H9 (cell line): Measurements from ENCODE around the gene IFI35. TPM values are rescaled to one million over a fixed set of nuclear protein-coding genes. Genes with fewer than 3 reads are reported as not detected.

Experiments
- DNase-seq: peaks from one replicate; pipeline ENCODE4 v3.0.0-alpha.2; 2017
- H2AFZ ChIP-seq: one replicate; pipeline ENCODE4 v1.6.1; 2013; ENCODE audit warnings: mild to moderate bottlenecking, low read length, control low read depth, moderate library complexity
- H2AK5ac ChIP-seq: 2 replicates; pipeline ENCODE4 v1.6.1; 2013; ENCODE audit warnings: low read length, control low read depth, mixed read lengths; ENCODE audit not compliant: insufficient read length
- H2BK120ac ChIP-seq: one replicate; pipeline ENCODE4 v1.6.1; 2013; ENCODE audit warnings: low read depth, mild to moderate bottlenecking, low read length, control low read depth, inconsistent platforms; ENCODE audit not compliant: poor library complexity, severe bottlenecking
- H2BK12ac ChIP-seq: 2 replicates; pipeline ENCODE4 v1.6.1; 2013; ENCODE audit warnings: low read length, control low read depth, mixed read lengths, low read depth; ENCODE audit not compliant: insufficient read length
- H2BK15ac ChIP-seq: 2 replicates; pipeline ENCODE4 v1.6.1; 2013; ENCODE audit warnings: low read depth, low read length, control low read depth
- H2BK20ac ChIP-seq: one replicate; pipeline ENCODE4 v1.6.1; 2013; ENCODE audit warnings: low read depth, mild to moderate bottlenecking, low read length, control low read depth, inconsistent platforms; ENCODE audit not compliant: poor library complexity, severe bottlenecking
- H2BK5ac ChIP-seq: 2 replicates; pipeline ENCODE4 v1.6.1; 2013; ENCODE audit warnings: low read length, control low read depth, mixed read lengths; ENCODE audit not compliant: insufficient read length
- H3K14ac ChIP-seq: 2 replicates; pipeline ENCODE4 v1.6.1; 2013; ENCODE audit warnings: low read length, control low read depth; ENCODE audit not compliant: insufficient read depth
- H3K18ac ChIP-seq: 2 replicates; pipeline ENCODE4 v1.6.1; 2013; ENCODE audit warnings: low read depth, mild to moderate bottlenecking, mixed read lengths, low read length, control low read depth; ENCODE audit not compliant: insufficient read length
- H3K23ac ChIP-seq: 2 replicates; pipeline ENCODE4 v1.6.1; 2013; ENCODE audit warnings: low read length, control low read depth, mixed read lengths, low read depth; ENCODE audit not compliant: insufficient read length
- H3K23me2 ChIP-seq: 2 replicates; pipeline ENCODE4 v1.6.1; 2013; ENCODE audit warnings: low read depth, mild to moderate bottlenecking, mixed read lengths, low read length, control low read depth; ENCODE audit not compliant: insufficient read length, poor library complexity, severe bottlenecking
- H3K27ac ChIP-seq: 2 replicates; pipeline ENCODE4 v1.5.1; 2013; ENCODE audit warnings: low read length, control low read depth, mixed read lengths, low read depth; ENCODE audit not compliant: insufficient read length
- H3K27me3 ChIP-seq: 2 replicates; pipeline ENCODE4 v1.6.1; 2013; ENCODE audit warnings: low read length, control low read depth, inconsistent platforms; ENCODE audit not compliant: insufficient read depth
- H3K4ac ChIP-seq: 2 replicates; pipeline ENCODE4 v1.6.1; 2013; ENCODE audit warnings: low read depth, mild to moderate bottlenecking, control low read depth, inconsistent platforms, low read length, moderate library complexity
- H3K4me1 ChIP-seq: 2 replicates; pipeline ENCODE4 v1.6.1; 2013; ENCODE audit warnings: low read length, control low read depth, inconsistent platforms; ENCODE audit not compliant: insufficient read depth
- H3K4me2 ChIP-seq: 2 replicates; pipeline ENCODE4 v1.6.1; 2013; ENCODE audit warnings: low read length, control low read depth, mixed read lengths; ENCODE audit not compliant: insufficient read length, insufficient read depth
- H3K56ac ChIP-seq: 2 replicates; pipeline ENCODE4 v1.6.1; 2013; ENCODE audit warnings: low read depth, mild to moderate bottlenecking, mixed read lengths, low read length, control low read depth; ENCODE audit not compliant: insufficient read length
- H3K79me1 ChIP-seq: 2 replicates; pipeline ENCODE4 v1.6.1; 2013; ENCODE audit warnings: low read depth, mild to moderate bottlenecking, moderate library complexity, low read length, control low read depth, inconsistent platforms; ENCODE audit not compliant: insufficient read depth, poor library complexity, severe bottlenecking
- H3K79me2 ChIP-seq: 2 replicates; pipeline ENCODE4 v1.6.1; 2013; ENCODE audit warnings: low read length, control low read depth, inconsistent platforms; ENCODE audit not compliant: insufficient read depth
- H3K9ac ChIP-seq: 2 replicates; pipeline ENCODE4 v1.6.1; 2013; ENCODE audit warnings: low read length, control low read depth, mixed read lengths; ENCODE audit not compliant: insufficient read length; ENCODE audit errors: extremely low read depth
- H3K9me3 ChIP-seq: one replicate; pipeline ENCODE4 v1.6.1; 2013; ENCODE audit warnings: low read depth, low read length, inconsistent platforms; ENCODE audit not compliant: control insufficient read depth
- H3T11ph ChIP-seq: one replicate; pipeline ENCODE4 v1.6.1; 2013; ENCODE audit warnings: mild to moderate bottlenecking, low read length, control low read depth, inconsistent platforms
- H4K20me1 ChIP-seq: one replicate; pipeline ENCODE4 v1.6.1; 2013; ENCODE audit not compliant: control insufficient read depth, insufficient read length, insufficient read depth
- H4K5ac ChIP-seq: 2 replicates; pipeline ENCODE4 v1.6.1; 2013; ENCODE audit warnings: low read depth, mild to moderate bottlenecking, mixed read lengths, low read length, control low read depth; ENCODE audit not compliant: insufficient read length
- H4K8ac ChIP-seq: replicated peaks from 2 replicates; pipeline ENCODE4 v1.6.1; 2013; ENCODE audit warnings: low read length, control low read depth, mixed read lengths, low read depth; ENCODE audit not compliant: insufficient read length
- H4K91ac ChIP-seq: 2 replicates; pipeline ENCODE4 v1.6.1; 2013; ENCODE audit warnings: low read depth, mild to moderate bottlenecking, moderate library complexity, mixed read lengths, low read length, control low read depth; ENCODE audit not compliant: insufficient read length
- H3K27ac Mint-ChIP-seq, 3 experiments: 2 replicates in 2 of 3; 3 replicates in 1 of 3; pipeline ENCODE4 v1.8.0; 2020 to 2021; ENCODE audit warnings: mixed read lengths in 3 of 3, mild to moderate bottlenecking in 1 of 3, moderate library complexity in 1 of 3
- H3K27me3 Mint-ChIP-seq: 2 replicates; pipeline ENCODE4 v1.8.0; 2021; ENCODE audit warnings: low read depth, mild to moderate bottlenecking, moderate library complexity, mixed read lengths
- H3K36me3 Mint-ChIP-seq, 3 experiments: 2 replicates in 2 of 3; 3 replicates in 1 of 3; pipeline ENCODE4 v1.8.0; 2020 to 2021; ENCODE audit warnings: low read depth in 3 of 3, mixed read lengths in 3 of 3; ENCODE audit not compliant: insufficient read depth in 1 of 3
- H3K4me1 Mint-ChIP-seq, 2 experiments: 2 replicates each; pipeline ENCODE4 v1.8.0; 2020; ENCODE audit warnings: mixed read lengths in 2 of 2
- H3K4me3 Mint-ChIP-seq, 2 experiments: 2 replicates in 1 of 2; 3 replicates in 1 of 2; pipeline ENCODE4 v1.8.0; 2020 to 2021; ENCODE audit warnings: mild to moderate bottlenecking in 2 of 2, mixed read lengths in 2 of 2, moderate library complexity in 1 of 2
- H3K9me3 Mint-ChIP-seq, 2 experiments: 2 replicates in 1 of 2; 3 replicates in 1 of 2; pipeline ENCODE4 v1.8.0; 2020; ENCODE audit warnings: mild to moderate bottlenecking in 2 of 2, mixed read lengths in 2 of 2, moderate library complexity in 1 of 2
- WGBS: extraction: QIAGEN DNeasy Blood & Tissue Kit; methylation state at CpG from one replicate; pipeline ENCODE4 v1.1.7; 2013; ENCODE audit warnings: missing lambda C conversion rate, low lambda C conversion rate, mixed read lengths; ENCODE audit not compliant: insufficient read length; ENCODE audit errors: extremely low coverage; 5-methylcytosine and 5-hydroxymethylcytosine counted together
- total RNA-seq: library from RNA; stranded (reverse); gene quantifications from 2 replicates; pipeline ENCODE4 v1.2.1, GENCODE V29; 2021
- TF ChIP-seq, protein P1 (sequence below): fragments of 200-600 bp; sonication (generic); conservative IDR thresholded peaks from 3 replicates; pipeline ENCODE4 v1.8.0; 2021; ENCODE audit warnings: antibody characterized with exemption, mild to moderate bottlenecking

The IFI35 gene
- total RNA-seq, 1 experiment from 2014 or later = 4.2 TPM

DNA sequence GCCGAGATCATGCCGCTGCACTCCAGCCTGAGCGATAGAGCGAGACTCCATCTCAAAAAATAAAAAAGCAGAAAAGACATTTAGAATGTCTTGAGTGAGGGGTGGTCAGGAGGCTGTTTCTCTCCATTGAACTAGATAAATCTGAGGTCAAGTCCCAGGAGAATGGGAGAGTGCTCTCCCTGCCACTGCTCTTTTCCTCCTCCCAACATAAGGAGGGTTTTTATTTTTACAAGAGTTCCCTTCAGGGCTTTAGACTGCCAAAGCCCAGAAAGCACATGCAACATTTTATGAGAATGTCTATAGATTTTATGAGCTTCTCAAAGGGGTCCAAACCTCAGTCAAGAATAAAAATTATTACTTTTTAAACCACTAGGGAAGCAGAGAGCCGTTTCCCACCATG, 20.0 kb downstream of the IFI35 start:
- H3K27me3 Mint-ChIP-seq = no peaks in the 10 kb centered on the region
- no peaks in the 10 kb centered on the region; the same call in 1 of the 2 replicates for H3K79me2 ChIP-seq
- no peak overlapping the region for H3K14ac ChIP-seq
- H3K4me1 Mint-ChIP-seq = peaks cover 42 to 49% of the 10 kb centered on the region in 2 experiments
- no peak overlapping the region for H2AK5ac ChIP-seq
- no peak overlapping the region for H3K56ac ChIP-seq
- no peak overlapping the region for H2BK20ac ChIP-seq
- no peaks in the 10 kb centered on the region for H4K20me1 ChIP-seq
- no peak overlapping the region for H4K5ac ChIP-seq
- H3K23ac ChIP-seq = no peak overlapping the region
- no peaks in the 10 kb centered on the region for H3K27me3 ChIP-seq
- H3K4me3 Mint-ChIP-seq = peak overlapping the region; percentile 75 to 98
- H3K4me2 ChIP-seq = no peak overlapping the region
- no peak overlapping the region for H3K18ac ChIP-seq
- TF ChIP-seq, protein P1, sequence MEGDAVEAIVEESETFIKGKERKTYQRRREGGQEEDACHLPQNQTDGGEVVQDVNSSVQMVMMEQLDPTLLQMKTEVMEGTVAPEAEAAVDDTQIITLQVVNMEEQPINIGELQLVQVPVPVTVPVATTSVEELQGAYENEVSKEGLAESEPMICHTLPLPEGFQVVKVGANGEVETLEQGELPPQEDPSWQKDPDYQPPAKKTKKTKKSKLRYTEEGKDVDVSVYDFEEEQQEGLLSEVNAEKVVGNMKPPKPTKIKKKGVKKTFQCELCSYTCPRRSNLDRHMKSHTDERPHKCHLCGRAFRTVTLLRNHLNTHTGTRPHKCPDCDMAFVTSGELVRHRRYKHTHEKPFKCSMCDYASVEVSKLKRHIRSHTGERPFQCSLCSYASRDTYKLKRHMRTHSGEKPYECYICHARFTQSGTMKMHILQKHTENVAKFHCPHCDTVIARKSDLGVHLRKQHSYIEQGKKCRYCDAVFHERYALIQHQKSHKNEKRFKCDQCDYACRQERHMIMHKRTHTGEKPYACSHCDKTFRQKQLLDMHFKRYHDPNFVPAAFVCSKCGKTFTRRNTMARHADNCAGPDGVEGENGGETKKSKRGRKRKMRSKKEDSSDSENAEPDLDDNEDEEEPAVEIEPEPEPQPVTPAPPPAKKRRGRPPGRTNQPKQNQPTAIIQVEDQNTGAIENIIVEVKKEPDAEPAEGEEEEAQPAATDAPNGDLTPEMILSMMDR = no peak
- H2BK15ac ChIP-seq = no peak overlapping the region
- DNase-seq = no peak
- no peak overlapping the region for H3K27ac ChIP-seq
- H2AFZ ChIP-seq = no peak overlapping the region
- H3K4ac ChIP-seq = no peak overlapping the region
- peaks cover 10 to 30% (median 25%) of the 10 kb centered on the region in 3 experiments; a peak in 6 of 7 replicates for H3K36me3 Mint-ChIP-seq
- no peak overlapping the region for H4K8ac ChIP-seq
- H3T11ph ChIP-seq = no peak overlapping the region
- no peaks in the 10 kb centered on the region for H3K9me3 Mint-ChIP-seq
- H2BK12ac ChIP-seq = no peak overlapping the region
- peaks cover 10% of the 10 kb centered on the region; the same call in 1 of the 2 replicates for H3K4me1 ChIP-seq
- no peak overlapping the region for H3K9ac ChIP-seq
- no peak overlapping the region for H2BK5ac ChIP-seq
- peaks cover 12% of the 10 kb centered on the region for H3K23me2 ChIP-seq
- H4K91ac ChIP-seq = no peak overlapping the region
- no peaks in the 10 kb centered on the region for H3K9me3 ChIP-seq
- no peaks in the 10 kb centered on the region for H3K79me1 ChIP-seq
- WGBS = no CpG with 5 or more reads among the region's 5 CpGs
- H2BK120ac ChIP-seq = no peak overlapping the region
- no peak overlapping the region; a peak in 1 of 7 replicates for H3K27ac Mint-ChIP-seq
